HCT116 (cell line): Measurements from ENCODE around the gene VWA1.

Experiments used
- CEBPB ChIP-seq: IDR thresholded peaks from 2 replicates; pipeline ENCODE4 v1.6.1; 2012; ENCODE audit warnings: low read depth
- EGR1 ChIP-seq: IDR thresholded peaks from 2 replicates; pipeline ENCODE4 v1.6.1; 2012; ENCODE audit warnings: low read depth
- ELF1 ChIP-seq: IDR thresholded peaks from 2 replicates; pipeline ENCODE4 v1.6.1; 2012; ENCODE audit warnings: low read depth, borderline replicate concordance
- EZH2 ChIP-seq: fragments of 200-600 bp; sonication (generic); IDR thresholded peaks from 2 replicates; pipeline ENCODE4 v1.6.1; 2017; ENCODE audit warnings: antibody characterized with exemption, mixed run types
- EZH2phosphoT487 ChIP-seq: fragments of 200-600 bp; IDR thresholded peaks from 2 replicates; pipeline ENCODE4 v1.6.1; 2018; ENCODE audit warnings: antibody characterized with exemption, borderline replicate concordance
- JUND ChIP-seq: IDR thresholded peaks from 2 replicates; pipeline ENCODE4 v1.6.1; 2012
- POLR2A ChIP-seq: IDR thresholded peaks from 2 replicates; pipeline ENCODE4 v1.7.0; 2011; ENCODE audit warnings: borderline replicate concordance; ENCODE audit not compliant: insufficient read depth, insufficient read length; ENCODE audit errors: extremely low read depth
- POLR2AphosphoS5 ChIP-seq: IDR thresholded peaks from 2 replicates; pipeline ENCODE4 v1.6.1; 2011; ENCODE audit warnings: mild to moderate bottlenecking, low read depth, low read length, moderate library complexity
- RAD21 ChIP-seq: IDR thresholded peaks from 2 replicates; pipeline ENCODE4 v1.6.1; 2012; ENCODE audit warnings: low read depth, mild to moderate bottlenecking
- YY1 ChIP-seq: IDR thresholded peaks from 2 replicates; pipeline ENCODE4 v1.6.1; 2011; ENCODE audit warnings: low read length, low read depth, moderate library complexity, mild to moderate bottlenecking; ENCODE audit not compliant: insufficient replicate concordance; ENCODE audit errors: extremely low read depth
- TF ChIP-seq, protein P1 (sequence below): IDR thresholded peaks from 2 replicates; pipeline ENCODE4 v1.6.1; 2012
- TF ChIP-seq, protein P2 (sequence below), 3 experiments: fragments of 200-600 bp in 1 of 3; sonication (generic) in 1 of 3; IDR thresholded peaks in 2 of 3; conservative IDR thresholded peaks in 1 of 3; 2 replicates each; pipeline ENCODE4 v1.5.1; 2012 to 2017; ENCODE audit warnings: low read depth in 2 of 3, low read length in 2 of 3, antibody characterized with exemption in 1 of 3, borderline replicate concordance in 1 of 3, control low read depth in 1 of 3, mild to moderate bottlenecking in 1 of 3, mixed read lengths in 1 of 3, mixed run types in 1 of 3, moderate library complexity in 1 of 3; ENCODE audit not compliant: insufficient read depth in 1 of 3
- TF ChIP-seq, protein P3 (sequence below): IDR thresholded peaks from 2 replicates; pipeline ENCODE4 v1.6.1; 2012; ENCODE audit warnings: low read depth

DNA sequence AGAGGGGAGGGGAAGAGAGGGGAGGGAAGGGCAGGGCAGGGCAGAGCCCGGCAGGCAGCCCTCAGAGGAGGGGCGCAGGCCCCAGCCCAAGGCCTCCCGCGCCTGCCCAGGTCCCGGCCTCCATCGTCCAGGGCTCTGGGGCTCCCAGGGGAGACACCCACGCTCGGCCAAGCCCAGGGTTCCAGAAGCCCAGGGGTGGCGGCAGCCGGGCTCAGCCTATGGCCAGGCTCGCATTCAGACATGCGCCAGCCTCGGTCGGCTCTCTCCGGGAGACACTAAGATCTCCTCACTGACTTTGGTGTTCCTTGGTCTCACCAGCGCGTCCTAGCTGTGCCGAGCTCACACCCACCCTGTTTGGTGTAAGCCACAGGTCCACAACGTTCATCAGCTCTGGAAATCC, 7.3 kb upstream of the VWA1 start:
- TF ChIP-seq, protein P1, sequence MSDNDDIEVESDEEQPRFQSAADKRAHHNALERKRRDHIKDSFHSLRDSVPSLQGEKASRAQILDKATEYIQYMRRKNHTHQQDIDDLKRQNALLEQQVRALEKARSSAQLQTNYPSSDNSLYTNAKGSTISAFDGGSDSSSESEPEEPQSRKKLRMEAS: no peak
- no peak for TF ChIP-seq ELF1
- TF ChIP-seq JUND: no peak
- no peak for TF ChIP-seq EZH2phosphoT487
- TF ChIP-seq POLR2A: no peak
- TF ChIP-seq EGR1: no peak
- TF ChIP-seq, protein P2, sequence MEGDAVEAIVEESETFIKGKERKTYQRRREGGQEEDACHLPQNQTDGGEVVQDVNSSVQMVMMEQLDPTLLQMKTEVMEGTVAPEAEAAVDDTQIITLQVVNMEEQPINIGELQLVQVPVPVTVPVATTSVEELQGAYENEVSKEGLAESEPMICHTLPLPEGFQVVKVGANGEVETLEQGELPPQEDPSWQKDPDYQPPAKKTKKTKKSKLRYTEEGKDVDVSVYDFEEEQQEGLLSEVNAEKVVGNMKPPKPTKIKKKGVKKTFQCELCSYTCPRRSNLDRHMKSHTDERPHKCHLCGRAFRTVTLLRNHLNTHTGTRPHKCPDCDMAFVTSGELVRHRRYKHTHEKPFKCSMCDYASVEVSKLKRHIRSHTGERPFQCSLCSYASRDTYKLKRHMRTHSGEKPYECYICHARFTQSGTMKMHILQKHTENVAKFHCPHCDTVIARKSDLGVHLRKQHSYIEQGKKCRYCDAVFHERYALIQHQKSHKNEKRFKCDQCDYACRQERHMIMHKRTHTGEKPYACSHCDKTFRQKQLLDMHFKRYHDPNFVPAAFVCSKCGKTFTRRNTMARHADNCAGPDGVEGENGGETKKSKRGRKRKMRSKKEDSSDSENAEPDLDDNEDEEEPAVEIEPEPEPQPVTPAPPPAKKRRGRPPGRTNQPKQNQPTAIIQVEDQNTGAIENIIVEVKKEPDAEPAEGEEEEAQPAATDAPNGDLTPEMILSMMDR (IDR thresholded peaks at IDR 0.05 in 2 of 3, conservative IDR thresholded peaks at IDR 0.05 in 1 of 3; ENCODE audit: borderline replicate concordance in 1 of 3, insufficient read depth in 1 of 3, low read depth in 2 of 3, low read length in 2 of 3): no peak
- no peak for TF ChIP-seq EZH2
- TF ChIP-seq POLR2AphosphoS5: no peak
- no peak for TF ChIP-seq CEBPB
- TF ChIP-seq, protein P3, sequence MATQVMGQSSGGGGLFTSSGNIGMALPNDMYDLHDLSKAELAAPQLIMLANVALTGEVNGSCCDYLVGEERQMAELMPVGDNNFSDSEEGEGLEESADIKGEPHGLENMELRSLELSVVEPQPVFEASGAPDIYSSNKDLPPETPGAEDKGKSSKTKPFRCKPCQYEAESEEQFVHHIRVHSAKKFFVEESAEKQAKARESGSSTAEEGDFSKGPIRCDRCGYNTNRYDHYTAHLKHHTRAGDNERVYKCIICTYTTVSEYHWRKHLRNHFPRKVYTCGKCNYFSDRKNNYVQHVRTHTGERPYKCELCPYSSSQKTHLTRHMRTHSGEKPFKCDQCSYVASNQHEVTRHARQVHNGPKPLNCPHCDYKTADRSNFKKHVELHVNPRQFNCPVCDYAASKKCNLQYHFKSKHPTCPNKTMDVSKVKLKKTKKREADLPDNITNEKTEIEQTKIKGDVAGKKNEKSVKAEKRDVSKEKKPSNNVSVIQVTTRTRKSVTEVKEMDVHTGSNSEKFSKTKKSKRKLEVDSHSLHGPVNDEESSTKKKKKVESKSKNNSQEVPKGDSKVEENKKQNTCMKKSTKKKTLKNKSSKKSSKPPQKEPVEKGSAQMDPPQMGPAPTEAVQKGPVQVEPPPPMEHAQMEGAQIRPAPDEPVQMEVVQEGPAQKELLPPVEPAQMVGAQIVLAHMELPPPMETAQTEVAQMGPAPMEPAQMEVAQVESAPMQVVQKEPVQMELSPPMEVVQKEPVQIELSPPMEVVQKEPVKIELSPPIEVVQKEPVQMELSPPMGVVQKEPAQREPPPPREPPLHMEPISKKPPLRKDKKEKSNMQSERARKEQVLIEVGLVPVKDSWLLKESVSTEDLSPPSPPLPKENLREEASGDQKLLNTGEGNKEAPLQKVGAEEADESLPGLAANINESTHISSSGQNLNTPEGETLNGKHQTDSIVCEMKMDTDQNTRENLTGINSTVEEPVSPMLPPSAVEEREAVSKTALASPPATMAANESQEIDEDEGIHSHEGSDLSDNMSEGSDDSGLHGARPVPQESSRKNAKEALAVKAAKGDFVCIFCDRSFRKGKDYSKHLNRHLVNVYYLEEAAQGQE: no peak
- TF ChIP-seq YY1: no peak
- TF ChIP-seq RAD21: no peak
